B cell (primary cell): ENCODE measurements around the gene SDK1.

Experiments used
- EZH2 ChIP-seq: IDR thresholded peaks from 2 replicates; pipeline ENCODE4 v1.6.1; 2012; ENCODE audit warnings: borderline replicate concordance, low read depth, mild to moderate bottlenecking, moderate library complexity, low read length; ENCODE audit not compliant: insufficient read depth, poor library complexity, severe bottlenecking
- TF ChIP-seq, protein P1 (sequence below): fragments of 200-600 bp; IDR thresholded peaks from one replicate; pipeline ENCODE4 v1.8.0; 2022; ENCODE audit warnings: antibody characterized with exemption, mild to moderate bottlenecking

DNA sequence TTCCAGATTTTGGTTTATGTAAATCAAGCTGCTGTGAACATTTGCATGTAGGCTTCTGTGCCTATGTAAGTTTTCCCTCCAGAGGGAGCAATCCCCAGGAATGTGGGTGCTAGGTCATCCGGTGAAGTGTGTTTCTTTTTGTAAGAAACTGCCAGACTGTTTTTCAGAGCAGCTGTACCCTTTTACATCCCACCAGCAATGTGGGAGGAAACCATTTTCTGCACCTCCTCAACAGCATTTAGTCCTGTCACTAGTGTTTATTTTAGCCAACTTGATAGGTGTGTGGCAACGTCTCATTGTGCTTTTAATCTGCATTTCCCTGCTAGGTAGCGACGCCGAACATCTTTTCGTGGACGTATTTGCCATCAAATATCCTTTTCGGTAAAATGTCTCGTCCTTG, 985.3 kb downstream of the SDK1 start:
- TF ChIP-seq, protein P1, sequence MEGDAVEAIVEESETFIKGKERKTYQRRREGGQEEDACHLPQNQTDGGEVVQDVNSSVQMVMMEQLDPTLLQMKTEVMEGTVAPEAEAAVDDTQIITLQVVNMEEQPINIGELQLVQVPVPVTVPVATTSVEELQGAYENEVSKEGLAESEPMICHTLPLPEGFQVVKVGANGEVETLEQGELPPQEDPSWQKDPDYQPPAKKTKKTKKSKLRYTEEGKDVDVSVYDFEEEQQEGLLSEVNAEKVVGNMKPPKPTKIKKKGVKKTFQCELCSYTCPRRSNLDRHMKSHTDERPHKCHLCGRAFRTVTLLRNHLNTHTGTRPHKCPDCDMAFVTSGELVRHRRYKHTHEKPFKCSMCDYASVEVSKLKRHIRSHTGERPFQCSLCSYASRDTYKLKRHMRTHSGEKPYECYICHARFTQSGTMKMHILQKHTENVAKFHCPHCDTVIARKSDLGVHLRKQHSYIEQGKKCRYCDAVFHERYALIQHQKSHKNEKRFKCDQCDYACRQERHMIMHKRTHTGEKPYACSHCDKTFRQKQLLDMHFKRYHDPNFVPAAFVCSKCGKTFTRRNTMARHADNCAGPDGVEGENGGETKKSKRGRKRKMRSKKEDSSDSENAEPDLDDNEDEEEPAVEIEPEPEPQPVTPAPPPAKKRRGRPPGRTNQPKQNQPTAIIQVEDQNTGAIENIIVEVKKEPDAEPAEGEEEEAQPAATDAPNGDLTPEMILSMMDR: no peak
- TF ChIP-seq EZH2: no peak
